H1 (cell line): ENCODE measurements around the gene ORMDL1. TPM values are rescaled to one million over a fixed set of nuclear protein-coding genes. Genes with fewer than 3 reads are reported as not detected.

ENCODE experiments used
- CTCF ChIA-PET: fragments of 300-600 bp; sonication (Branson Sonifier 250); formaldehyde crosslinking; loops from one replicate; lab custom pipeline; 2021; ENCODE audit not compliant: partially characterized antibody; lab: Charles Lee
- POLR2A ChIA-PET: fragments of 300-600 bp; sonication (Branson Sonifier 250); formaldehyde crosslinking; loops from one replicate; lab custom pipeline; 2021; ENCODE audit warnings: inconsistent platforms; ENCODE audit not compliant: partially characterized antibody; lab: Charles Lee
- DNase-seq, 2 experiments: peaks; one replicate each; pipeline versions ENCODE4 v3.0.0 to v3.0.0-alpha.2; 2010 to 2022; ENCODE audit warnings: low spot score in 2 of 2, low read depth in 1 of 2, mixed read lengths in 1 of 2
- FAIRE-seq: peaks from 2 replicates; lab custom pipeline; 2011; peaks lifted over from hg19 to GRCh38; lab: Jason Lieb, UNC
- H2AFZ ChIP-seq: 2 replicates; pipeline ENCODE4 v1.8.1; 2012; ENCODE audit warnings: low read length, inconsistent platforms
- H2AK5ac ChIP-seq: 2 replicates; pipeline ENCODE4 v1.6.1; 2013; ENCODE audit warnings: low read depth, low read length
- H2BK120ac ChIP-seq: replicated peaks from 2 replicates; pipeline ENCODE3; 2013; ENCODE audit warnings: low read depth, low read length, inconsistent platforms
- H2BK12ac ChIP-seq: 2 replicates; pipeline ENCODE4 v1.6.1; 2013; ENCODE audit warnings: low read depth, low read length
- H2BK15ac ChIP-seq: 2 replicates; pipeline ENCODE4 v1.6.1; 2013; ENCODE audit warnings: low read length
- H2BK20ac ChIP-seq: 2 replicates; pipeline ENCODE4 v1.6.1; 2013; ENCODE audit warnings: low read length
- H2BK5ac ChIP-seq: 2 replicates; pipeline ENCODE4 v1.6.1; 2013; ENCODE audit warnings: low read depth, low read length
- H3K14ac ChIP-seq: 2 replicates; pipeline ENCODE4 v1.6.1; 2013; ENCODE audit warnings: inconsistent platforms; ENCODE audit not compliant: insufficient read length
- H3K18ac ChIP-seq: 2 replicates; pipeline ENCODE4 v1.6.1; 2013; ENCODE audit warnings: low read length; ENCODE audit errors: extremely low read depth
- H3K23ac ChIP-seq: 2 replicates; pipeline ENCODE4 v1.6.1; 2013; ENCODE audit warnings: inconsistent platforms; ENCODE audit not compliant: insufficient read length
- H3K23me2 ChIP-seq: 2 replicates; pipeline ENCODE4 v1.6.1; 2013; ENCODE audit warnings: low read depth, low read length
- H3K27ac ChIP-seq: 2 replicates; pipeline ENCODE4 v1.6.1; 2011; ENCODE audit warnings: low read depth, low read length, inconsistent platforms
- H3K27me3 ChIP-seq, 4 experiments: replicated peaks in 1 of 4; 1 replicate in 1 of 4; 2 replicates in 3 of 4; pipeline versions ENCODE4 v1.6.1 to v1.8.1; 2011 to 2013; ENCODE audit warnings: low read length in 3 of 4, mild to moderate bottlenecking in 3 of 4, inconsistent platforms in 2 of 4, mixed read lengths in 2 of 4, moderate library complexity in 1 of 4; ENCODE audit not compliant: control insufficient read depth in 3 of 4, insufficient read depth in 3 of 4; ENCODE audit errors: extremely low read depth in 1 of 4
- H3K36me3 ChIP-seq, 4 experiments: 2 replicates each; pipeline versions ENCODE4 v1.6.1 to v1.8.1; 2011 to 2013; ENCODE audit warnings: mild to moderate bottlenecking in 4 of 4, low read length in 3 of 4, moderate library complexity in 2 of 4, control low read depth in 1 of 4, inconsistent platforms in 1 of 4; ENCODE audit not compliant: insufficient read depth in 4 of 4, control insufficient read depth in 2 of 4
- H3K4ac ChIP-seq: replicated peaks from 2 replicates; pipeline ENCODE3; 2013; ENCODE audit warnings: low read length, low read depth, mixed read lengths, inconsistent platforms; ENCODE audit not compliant: insufficient read length
- H3K4me1 ChIP-seq, 4 experiments: replicated peaks in 1 of 4; 1 replicate in 1 of 4; 2 replicates in 3 of 4; pipeline versions ENCODE4 v1.6.1 to v1.8.1; 2011 to 2013; ENCODE audit warnings: low read length in 3 of 4, inconsistent platforms in 2 of 4, mixed read lengths in 1 of 4; ENCODE audit not compliant: insufficient read depth in 4 of 4, control insufficient read depth in 3 of 4
- H3K4me2 ChIP-seq, 2 experiments: 2 replicates each; pipeline versions ENCODE4 v1.6.1 to v1.8.1; 2011 to 2013; ENCODE audit warnings: low read depth in 2 of 2, low read length in 2 of 2, control low read depth in 1 of 2, inconsistent platforms in 1 of 2, mild to moderate bottlenecking in 1 of 2; ENCODE audit not compliant: insufficient read depth in 1 of 2
- H3K4me3 ChIP-seq, 4 experiments: fragments of 200-600, 300-600 bp in 1 of 4; sonication (generic), shearing (Covaris generic), sonication (Bioruptor Twin) in 1 of 4; 2 replicates each; pipeline versions ENCODE4 v1.5.1 to v1.8.1; 2011 to 2016; ENCODE audit warnings: low read length in 4 of 4, low read depth in 3 of 4, control low read depth in 2 of 4, inconsistent platforms in 2 of 4, mild to moderate bottlenecking in 2 of 4, mixed read lengths in 1 of 4, moderate library complexity in 1 of 4; ENCODE audit not compliant: insufficient read depth in 2 of 4; ENCODE audit errors: extremely low read depth in 1 of 4
- H3K56ac ChIP-seq: replicated peaks from 2 replicates; pipeline ENCODE3; 2013; ENCODE audit warnings: low read depth, mild to moderate bottlenecking, mixed read lengths, low read length, inconsistent platforms; ENCODE audit not compliant: insufficient read length
- H3K79me1 ChIP-seq: 2 replicates; pipeline ENCODE4 v1.6.1; 2013; ENCODE audit warnings: low read depth, low read length, control low read depth
- H3K79me2 ChIP-seq, 2 experiments: 2 replicates each; pipeline versions ENCODE4 v1.6.1 to v1.8.1; 2012 to 2013; ENCODE audit warnings: low read length in 2 of 2, mild to moderate bottlenecking in 2 of 2, inconsistent platforms in 1 of 2; ENCODE audit not compliant: insufficient read depth in 2 of 2, control insufficient read depth in 1 of 2
- H3K9ac ChIP-seq, 4 experiments: replicated peaks in 1 of 4; 1 replicate in 1 of 4; 2 replicates in 3 of 4; pipeline versions ENCODE4 v1.6.1 to v1.8.1; 2011 to 2013; ENCODE audit warnings: low read depth in 3 of 4, low read length in 3 of 4, control low read depth in 2 of 4, mild to moderate bottlenecking in 2 of 4, moderate library complexity in 2 of 4, inconsistent platforms in 1 of 4; ENCODE audit errors: extremely low read depth in 1 of 4
- H3K9me3 ChIP-seq, 2 experiments: 2 replicates each; pipeline versions ENCODE4 v1.6.1 to v1.8.1; 2012 to 2013; ENCODE audit warnings: mild to moderate bottlenecking in 2 of 2, moderate library complexity in 2 of 2, control low read depth in 1 of 2, inconsistent platforms in 1 of 2, low read depth in 1 of 2, low read length in 1 of 2, mixed read lengths in 1 of 2; ENCODE audit not compliant: insufficient read depth in 2 of 2
- H4K20me1 ChIP-seq, 2 experiments: replicated peaks in 1 of 2; 2 replicates each; pipeline versions ENCODE3 to v1.8.1; 2011 to 2013; ENCODE audit warnings: inconsistent platforms in 2 of 2, low read length in 2 of 2, mild to moderate bottlenecking in 1 of 2; ENCODE audit not compliant: insufficient read depth in 2 of 2, control insufficient read depth in 1 of 2
- H4K5ac ChIP-seq: 2 replicates; pipeline ENCODE4 v1.6.1; 2013; ENCODE audit warnings: low read length, low read depth, mixed read lengths, inconsistent platforms; ENCODE audit not compliant: insufficient read length
- H4K8ac ChIP-seq: 2 replicates; pipeline ENCODE4 v1.8.0; 2013; ENCODE audit warnings: mild to moderate bottlenecking, moderate library complexity, low read length, inconsistent platforms; ENCODE audit not compliant: insufficient read depth; ENCODE audit errors: extremely low read depth
- H4K91ac ChIP-seq: replicated peaks from 2 replicates; pipeline ENCODE3; 2013; ENCODE audit warnings: low read length, mixed read lengths, inconsistent platforms; ENCODE audit not compliant: insufficient read length
- ASH2L ChIP-seq: fragments of 200-600, 300-600 bp; sonication (generic); IDR thresholded peaks from one replicate; pipeline ENCODE4 v1.7.1; 2017; ENCODE audit warnings: low read length
- BCL11A ChIP-seq, 2 experiments: IDR thresholded peaks; one replicate each; pipeline ENCODE4 v1.6.1; 2011; ENCODE audit warnings: low read depth in 2 of 2, low read length in 2 of 2, mild to moderate bottlenecking in 2 of 2
- CREB1 ChIP-seq: IDR thresholded peaks from 2 replicates; pipeline ENCODE4 v1.6.1; 2012; ENCODE audit warnings: inconsistent platforms
- EGR1 ChIP-seq: IDR thresholded peaks from 2 replicates; pipeline ENCODE4 v1.6.1; 2011; ENCODE audit warnings: low read depth, low read length, borderline replicate concordance
- EZH2 ChIP-seq: fragments of 200-600 bp; sonication (generic); IDR thresholded peaks from 2 replicates; pipeline ENCODE4 v1.7.1; 2012; ENCODE audit warnings: low read depth, mild to moderate bottlenecking, moderate library complexity, low read length, inconsistent platforms; ENCODE audit not compliant: severe bottlenecking
- GABPA ChIP-seq: IDR thresholded peaks from 2 replicates; pipeline ENCODE4 v1.6.1; 2011; ENCODE audit warnings: mild to moderate bottlenecking, low read length, moderate library complexity, borderline replicate concordance; ENCODE audit not compliant: insufficient read depth
- HDAC6 ChIP-seq: IDR thresholded peaks from one replicate; pipeline ENCODE4 v1.7.1; 2012; ENCODE audit warnings: low read depth, mild to moderate bottlenecking, inconsistent platforms, low read length, moderate library complexity
- KDM1A ChIP-seq: fragments of 200-600, 300-600 bp; sonication (generic); IDR thresholded peaks from 2 replicates; pipeline ENCODE4 v1.7.1; 2016; ENCODE audit warnings: mild to moderate bottlenecking, low read length, borderline replicate concordance
- POU5F1 ChIP-seq: IDR thresholded peaks from 2 replicates; pipeline ENCODE4 v1.6.1; 2011; ENCODE audit warnings: low read depth, mild to moderate bottlenecking, low read length, moderate library complexity
- RNF2 ChIP-seq: fragments of 200-900, 300-1000 bp; sonication (generic); IDR thresholded peaks from 2 replicates; pipeline ENCODE4 v1.7.1; 2016; ENCODE audit warnings: borderline replicate concordance, low read depth, mild to moderate bottlenecking, antibody characterized with exemption, low read length; ENCODE audit not compliant: poor library complexity, severe bottlenecking; ENCODE audit errors: missing control alignments
- SIRT6 ChIP-seq: IDR thresholded peaks from one replicate; pipeline ENCODE4 v1.7.1; 2012; ENCODE audit warnings: low read length, inconsistent platforms
- SP2 ChIP-seq: IDR thresholded peaks from 2 replicates; pipeline ENCODE4 v1.6.1; 2012; ENCODE audit warnings: mild to moderate bottlenecking, low read length, inconsistent platforms
- TEAD4 ChIP-seq: IDR thresholded peaks from 2 replicates; pipeline ENCODE4 v1.6.1; 2012; ENCODE audit warnings: low read depth, low read length, inconsistent platforms, mixed read lengths
- ZNF274 ChIP-seq: IDR thresholded peaks from 2 replicates; pipeline ENCODE4 v1.7.0; 2012; ENCODE audit warnings: low read length, borderline replicate concordance; ENCODE audit errors: extremely low read depth
- WGBS, 2 experiments: shearing (Covaris generic) in 1 of 2; methylation state at CpG; one replicate each; pipeline versions ENCODE4 v1.1.6 to v1.1.7; 2013 to 2015; ENCODE audit warnings: low lambda C conversion rate in 2 of 2, mixed read lengths in 2 of 2, inconsistent platforms in 1 of 2, low coverage in 1 of 2, missing lambda C conversion rate in 1 of 2; ENCODE audit not compliant: insufficient replicate concordance in 2 of 2, insufficient coverage in 1 of 2, insufficient read length in 1 of 2; ENCODE audit errors: extremely low coverage in 1 of 2, missing lambda C conversion rate in 1 of 2; 5-methylcytosine and 5-hydroxymethylcytosine counted together
- polyA plus RNA-seq, 7 experiments: library from polyadenylated mRNA; depleted of rRNA in 3 of 7; stranded (reverse) in 5 of 7; unstranded in 2 of 7; fragments of >200 nt in 5 of 7; fragments of 200-250 nt in 2 of 7; gene quantifications; 1 replicate in 5 of 7; 2 replicates in 1 of 7; 4 replicates in 1 of 7; pipeline versions ENCODE4 v1.2.1 to v1.2.3, GENCODE V29; 2011 to 2013; ENCODE audit warnings: missing spikeins in 2 of 7, mixed read lengths in 2 of 7
- total RNA-seq: library from RNA; stranded (reverse); fragmentation: NEBNext Ultra II Directional; extraction: Animal tissue kit (Norgen Biotek cat#: 25700); gene quantifications from 2 replicates; pipeline ENCODE4 v1.2.1, GENCODE V29; 2021

ORMDL1 gene
- total and polyA plus RNA-seq, 2 of the 8 experiments (the other 6 are each of a cell fraction or from before 2014, with no cell fraction given): 34.9 to 58.1 TPM

- Histone ChIP-seq H2BK12ac (no peak overlapping the region), H2BK120ac (no peak overlapping the region), H2BK20ac (no peak overlapping the region), H2AK5ac (no peak overlapping the region), H3K56ac (no peak overlapping the region), H3K18ac (no peak overlapping the region), H3K23ac (no peak overlapping the region), H4K5ac (no peak overlapping the region), H3K79me1 (no peaks in the 10 kb centered on the region), H3K4me3 (no peak overlapping the region), H4K8ac (no peak overlapping the region), H3K9me3 (no peaks in the 10 kb centered on the region), H3K27me3 (no peaks in the 10 kb centered on the region), H4K20me1 (peaks cover 0 to 4% of the 10 kb centered on the region in 2 experiments), H2AFZ (no peak overlapping the region), H3K4ac (no peak overlapping the region), H3K23me2 (no peaks in the 10 kb centered on the region; the same call in 1 of the 2 replicates), H3K4me2 (peak overlapping the region in 1 of 2 experiments; percentile 3; a peak in 1 of 4 replicates), H3K14ac (no peak overlapping the region), H4K91ac (no peak overlapping the region), H2BK5ac (no peak overlapping the region), H3K27ac (no peak overlapping the region), H2BK15ac (no peak overlapping the region), H3K9ac (no peak overlapping the region), H3K79me2 (peaks cover 0 to 35% of the 10 kb centered on the region in 2 experiments; a peak in 2 of 4 replicates), H3K36me3 (peaks cover 0 to 4% (median 2%) of the 10 kb centered on the region in 4 experiments; a peak in 2 of 8 replicates), H3K4me1 (peaks cover 0 to 9% (median 2%) of the 10 kb centered on the region in 4 experiments; a peak in 2 of 7 replicates)
- DNase-seq (no peak), FAIRE-seq (peak; percentile 75)
- POLR2A ChIA-PET: interaction anchor here (1.4 kb wide), 1 partner anchor 42 kb away, joined by 3 read pairs; the partner anchor contains the start of gene ORMDL1
- CTCF ChIA-PET: interaction anchor here (1.4 kb wide), 1 partner anchor 11 kb away, joined by 5 read pairs; no protein-coding TSS in a partner anchor
- WGBS, 2 experiments: 66% methylated on average over 5 of the region's 5 CpGs; no CpG with 5 or more reads in 1 of the 2 experiments
- TF ChIP-seq GABPA (no peak), SIRT6 (no peak), TEAD4 (peak; percentile 83), SP2 (no peak), ASH2L (peak; percentile 31), EZH2 (no peak), ZNF274 (no peak), HDAC6 (no peak), CREB1 (no peak), EGR1 (no peak), KDM1A (no peak), RNF2 (no peak), POU5F1 (no peak), BCL11A (IDR thresholded peaks at IDR 0.05; ENCODE audit: low read depth in 2 of 2, low read length in 2 of 2) (no peak)
These were observed 41.9 kb upstream of the ORMDL1 start for GRCh38 chr2:189826039-189826438.
